ENCODE measurements around the gene GPR162. TPM values are rescaled to one million over a fixed set of nuclear protein-coding genes. Genes with fewer than 3 reads are reported as not detected.
"Not testable (repeated sequence)": the region's sequence is repeated elsewhere in the genome, so short reads cannot be mapped to it uniquely, and the experiment has no call there.

GPR162 gene
- total RNA-seq, 6 experiments from 2014 or later, result 0.37 to 3.1 (median 2.1) TPM

GRCh38 chr12:6863033-6863432 lies 41.4 kb downstream of the GPR162 start:
- DNase-seq (peak in 1 of 3 donors; percentile 20), ATAC-seq (no peak)
- TF ChIP-seq POLR2A (IDR thresholded peaks at IDR 0.05) (no peak), CTCF (IDR thresholded peaks at IDR 0.05) (no peak)
- peaks cover 0 to 46% (median 23%) of the 10 kb centered on the region in 4 donors for H3K36me3 ChIP-seq
- no peak overlapping the region for H3K4me3 ChIP-seq
- intact Hi-C loops (cut with DNase I), result no loop called here
- H3K4me1 ChIP-seq, result peaks cover 0 to 6% (median 3%) of the 10 kb centered on the region in 4 donors
- H3K9me3 ChIP-seq, result no peaks in the 10 kb centered on the region
- no peaks in the 10 kb centered on the region for H3K27me3 ChIP-seq
- H3K27ac ChIP-seq, result no peak overlapping the region
- WGBS (ENCODE audit: insufficient coverage, low coverage, low lambda C conversion rate, missing lambda C conversion rate), result 97% methylated on average over 5 of the region's 11 CpGs

- DNase-seq (peak in 2 of 3 donors; percentile 15 to 50), ATAC-seq (no peak)
- intact Hi-C loops (cut with DNase I), result no loop called here
- Histone ChIP-seq H3K4me3 (no peak overlapping the region), H3K36me3 (peaks cover 0 to 39% (median 19%) of the 10 kb centered on the region in 4 donors), H3K27me3 (no peaks in the 10 kb centered on the region), H3K27ac (no peak overlapping the region), H3K4me1 (peaks cover 0 to 12% (median 5%) of the 10 kb centered on the region in 4 donors), H3K9me3 (no peaks in the 10 kb centered on the region)
- 94% methylated on average over 5 of the region's 16 CpGs for WGBS (ENCODE audit: insufficient coverage, low coverage, low lambda C conversion rate, missing lambda C conversion rate)
- TF ChIP-seq CTCF (IDR thresholded peaks at IDR 0.05) (no peak), POLR2A (IDR thresholded peaks at IDR 0.05) (no peak)
These were observed 42.1 kb downstream of the GPR162 start for GRCh38 chr12:6863586-6864321.

DNA sequence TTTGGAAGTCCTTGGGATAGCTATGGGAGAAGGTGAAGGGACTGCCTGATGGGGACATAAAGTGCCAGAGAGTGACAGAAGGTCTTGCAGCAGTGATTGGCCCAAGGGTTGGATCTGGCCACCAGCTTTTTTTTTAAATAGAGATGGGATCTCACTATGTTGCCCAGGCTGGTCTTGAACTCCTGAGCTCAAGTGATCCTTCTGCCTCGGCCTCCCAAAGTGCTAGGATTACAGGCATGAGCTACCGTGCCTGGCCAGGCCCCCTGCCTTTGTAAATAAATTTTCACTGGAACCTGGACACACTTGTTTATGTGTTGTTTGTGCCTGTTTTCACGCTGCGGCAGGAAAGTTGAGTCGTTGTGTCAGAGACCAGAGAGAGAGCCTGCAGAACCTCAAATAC lies 43.7 kb downstream of the GPR162 start:
- H3K27ac ChIP-seq; H3K9me3 ChIP-seq; H3K27me3 ChIP-seq; ATAC-seq; intact Hi-C loops (cut with DNase I); H3K4me3 ChIP-seq: not testable (repeated sequence)
- Histone ChIP-seq H3K36me3 (peaks cover 0 to 36% (median 19%) of the 10 kb centered on the region in 4 donors), H3K4me1 (peaks cover 0 to 21% (median 10%) of the 10 kb centered on the region in 4 donors)
- DNase-seq, result peak in 2 of 3 donors; percentile 13 to 30
- WGBS (ENCODE audit: insufficient coverage, low coverage, low lambda C conversion rate, missing lambda C conversion rate), result 97% methylated on average over 4 of the region's 5 CpGs

DNA sequence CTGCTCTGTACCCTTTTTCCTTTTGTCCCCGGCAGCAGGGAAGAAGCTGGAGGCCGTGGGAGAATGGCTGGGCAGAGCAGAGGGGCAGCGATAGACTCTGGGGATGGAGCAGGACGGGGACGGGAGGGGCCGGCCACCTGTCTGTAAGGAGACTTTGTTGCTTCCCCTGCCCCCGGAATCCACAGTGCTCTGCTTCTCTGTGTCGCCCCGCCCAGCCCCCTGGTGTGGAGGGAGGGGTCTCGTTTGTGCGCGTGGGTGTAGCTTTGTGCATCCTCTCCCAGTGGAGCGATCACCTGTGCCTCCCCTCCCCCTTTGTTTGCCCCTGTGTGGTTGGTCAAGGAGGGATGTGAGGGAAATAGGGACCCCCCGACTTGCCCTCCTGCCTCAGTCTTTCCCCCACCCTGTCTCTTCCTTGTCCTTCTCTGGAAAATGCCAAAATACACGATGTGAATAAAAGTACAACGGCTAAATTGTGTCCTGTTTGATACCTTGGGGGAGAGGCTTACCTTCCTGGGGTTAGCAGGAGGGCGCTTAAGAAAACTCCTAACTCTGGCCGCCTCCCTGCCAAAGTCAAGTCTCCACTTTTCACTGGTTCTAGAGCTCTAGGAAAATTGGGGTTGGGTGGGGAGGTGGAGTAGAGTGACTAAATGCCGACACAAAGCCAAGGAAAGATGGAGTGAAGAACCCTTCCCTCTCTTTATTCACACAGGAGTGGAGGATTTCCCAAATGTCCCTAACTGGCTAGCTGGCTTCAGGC lies 44.7 kb downstream of the GPR162 start:
- WGBS (ENCODE audit: insufficient coverage, low coverage, low lambda C conversion rate, missing lambda C conversion rate), result 61% methylated on average over 11 of the region's 19 CpGs
- no peaks in the 10 kb centered on the region for H3K27me3 ChIP-seq
- no peak for TF ChIP-seq POLR2A (IDR thresholded peaks at IDR 0.05)
- TF ChIP-seq CTCF (IDR thresholded peaks at IDR 0.05), result no peak
- intact Hi-C loops (cut with DNase I), result no loop called here
- peak overlapping the region in 2 of 3 donors; percentile 93 to 96 for H3K4me3 ChIP-seq
- H3K36me3 ChIP-seq, result peaks cover 0 to 36% (median 18%) of the 10 kb centered on the region in 4 donors
- DNase-seq, result peak in 1 of 3 donors; percentile 36
- H3K27ac ChIP-seq, result peak overlapping the region; percentile 67 to 97 (median 93)
- ATAC-seq, result no peak
- H3K4me1 ChIP-seq, result peaks cover 0 to 24% (median 10%) of the 10 kb centered on the region in 4 donors
- H3K9me3 ChIP-seq, result no peaks in the 10 kb centered on the region

Measured in right lobe of liver (tissue), 6 donors.